CD4-positive, alpha-beta T cell treated with Interleukin-15 for 4 hours (primary cell): Measurements from ENCODE around the gene HOMER3.
"Not testable (repeated sequence)": the region's sequence is repeated elsewhere in the genome, so short reads cannot be mapped to it uniquely, and the experiment has no call there.

Experiments
- DNase-seq: peaks from one replicate; pipeline ENCODE4 v3.0.0-alpha.2; 2020; ENCODE audit warnings: low spot score

The HOMER3 gene

DNA sequence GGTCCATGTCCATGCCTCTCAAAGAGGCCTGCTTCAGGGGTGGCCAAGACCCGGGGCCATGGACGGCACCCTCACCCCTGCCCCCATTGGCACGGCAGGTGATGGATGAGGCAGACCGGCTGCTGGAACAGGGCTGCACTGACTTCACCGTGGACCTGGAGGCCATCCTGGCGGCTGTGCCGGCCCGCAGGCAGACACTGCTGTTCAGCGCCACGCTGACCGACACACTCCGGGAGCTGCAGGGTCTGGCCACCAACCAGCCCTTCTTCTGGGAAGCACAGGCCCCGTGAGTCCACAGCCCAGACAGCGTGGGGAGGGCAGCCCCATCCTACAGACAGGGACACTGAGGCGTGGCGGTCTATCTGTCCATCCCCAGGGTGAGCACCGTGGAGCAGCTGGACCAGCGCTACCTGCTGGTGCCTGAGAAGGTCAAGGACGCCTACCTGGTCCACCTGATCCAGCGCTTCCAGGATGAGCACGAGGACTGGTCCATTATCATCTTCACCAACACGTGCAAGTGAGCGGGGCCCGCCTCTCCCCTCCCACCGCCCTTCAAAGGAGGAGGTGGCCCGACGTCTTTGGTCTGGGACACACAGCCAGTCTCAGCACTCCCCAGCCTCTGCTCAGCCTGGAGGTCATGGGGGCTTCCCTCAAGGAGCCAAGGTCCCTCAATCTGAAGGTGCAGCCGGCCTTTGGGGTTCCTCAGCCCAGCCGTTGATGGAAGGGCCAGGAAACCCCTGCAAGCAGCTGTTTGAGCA, 18.6 kb downstream of the HOMER3 start:
- no peak for DNase-seq

- no peak for DNase-seq
These were observed 19.4 kb downstream of the HOMER3 start for GRCh38 chr19:18921593-18921992.

DNA sequence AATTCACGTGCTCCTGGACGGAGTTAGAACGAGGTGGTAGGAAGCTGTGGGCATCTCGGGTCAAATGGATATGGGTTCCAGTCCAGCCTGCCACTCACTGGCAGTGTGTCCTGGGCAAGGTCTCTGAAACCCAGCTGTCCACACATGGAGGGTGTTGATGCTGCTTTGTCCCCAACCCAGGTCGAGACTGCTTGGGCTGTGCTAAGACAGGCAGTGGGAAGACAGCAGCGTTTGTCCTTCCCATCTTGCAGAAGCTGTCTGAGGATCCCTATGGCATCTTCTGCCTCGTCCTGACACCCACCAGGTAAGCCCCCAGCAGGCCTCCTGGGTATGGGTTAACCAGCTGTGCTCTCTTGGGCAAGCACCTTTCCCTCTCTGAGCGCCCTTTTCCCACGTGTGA, 20.6 kb downstream of the HOMER3 start:
- no peak for DNase-seq

- DNase-seq = no peak
These were observed 21.2 kb downstream of the HOMER3 start for GRCh38 chr19:18919900-18920214.

DNA sequence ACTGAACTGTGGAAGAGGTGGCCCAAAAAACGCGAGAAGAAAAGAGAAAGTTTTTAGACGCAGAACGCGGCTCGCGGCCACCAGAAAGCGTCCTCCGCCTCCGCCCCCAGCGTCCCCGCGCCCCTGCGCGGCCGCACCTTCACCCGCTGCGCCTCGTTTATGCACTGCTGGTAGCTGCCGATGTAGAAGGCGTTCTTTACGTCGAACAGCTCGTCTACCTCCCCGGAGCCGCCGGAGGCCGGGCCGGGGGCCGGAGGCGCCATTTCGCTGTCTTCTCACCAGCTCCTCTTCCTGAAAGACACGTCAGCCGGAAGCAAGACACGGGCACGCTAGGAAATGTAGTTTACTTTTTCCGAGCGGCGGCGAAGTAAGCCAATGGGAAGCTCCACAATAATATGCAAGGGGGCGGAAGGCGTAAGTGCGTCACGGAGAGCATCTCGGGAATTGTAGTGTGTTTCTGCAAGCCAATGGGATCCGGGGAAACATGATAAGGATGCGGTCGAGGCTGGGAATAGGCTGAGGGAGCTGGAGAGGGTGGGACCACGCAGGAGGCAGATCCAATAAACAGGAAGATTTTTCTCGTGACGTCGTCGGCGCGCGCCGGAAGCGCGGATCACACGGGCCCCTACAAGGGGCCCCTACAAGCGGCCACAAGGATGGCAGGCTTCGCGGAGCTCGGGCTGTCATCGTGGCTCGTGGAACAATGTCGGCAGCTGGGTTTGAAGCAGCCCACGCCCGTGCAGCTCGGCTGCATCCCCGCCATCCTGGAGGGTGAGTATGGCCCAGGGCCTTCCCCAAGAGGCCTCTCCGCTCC, 21.7 kb downstream of the HOMER3 start, which contains the start of the genes COPE and DDX49:
TSS of gene COPE (minus strand) at position 302 of the 814 bp plus-strand sequence. CDS start at position 263, 39 bp downstream.
TSS of gene DDX49 (plus strand) at position 630 of the 814 bp plus-strand sequence. CDS start at position 657, 27 bp downstream.
- peak; percentile 98 for DNase-seq

- DNase-seq = not testable (repeated sequence)
These were observed 23.4 kb downstream of the HOMER3 start for GRCh38 chr19:18917593-18917992.

GRCh38 chr19:18915639-18916038, 25.4 kb downstream of the HOMER3 start:
- peak; percentile 20 for DNase-seq

DNA sequence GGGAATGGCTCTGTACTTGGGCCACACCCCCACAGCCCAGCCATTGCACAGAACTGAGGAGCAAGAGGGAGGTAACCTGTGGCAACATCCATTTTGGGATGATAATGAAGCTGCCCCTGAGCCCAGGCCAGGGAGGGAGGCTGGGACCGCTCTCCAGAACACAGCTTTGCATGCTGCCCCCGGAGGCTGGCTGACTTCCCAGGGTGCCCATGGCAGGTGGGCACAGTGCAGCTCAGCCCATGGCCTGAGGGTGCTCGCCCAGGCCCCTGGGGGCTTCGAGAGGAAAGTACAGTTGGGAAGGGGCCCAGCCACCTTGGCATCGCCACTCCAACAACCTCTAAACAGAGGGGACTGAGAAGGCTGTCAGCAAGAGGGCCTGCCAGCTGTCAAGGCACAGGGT, 27.6 kb downstream of the HOMER3 start:
- no peak for DNase-seq

DNA sequence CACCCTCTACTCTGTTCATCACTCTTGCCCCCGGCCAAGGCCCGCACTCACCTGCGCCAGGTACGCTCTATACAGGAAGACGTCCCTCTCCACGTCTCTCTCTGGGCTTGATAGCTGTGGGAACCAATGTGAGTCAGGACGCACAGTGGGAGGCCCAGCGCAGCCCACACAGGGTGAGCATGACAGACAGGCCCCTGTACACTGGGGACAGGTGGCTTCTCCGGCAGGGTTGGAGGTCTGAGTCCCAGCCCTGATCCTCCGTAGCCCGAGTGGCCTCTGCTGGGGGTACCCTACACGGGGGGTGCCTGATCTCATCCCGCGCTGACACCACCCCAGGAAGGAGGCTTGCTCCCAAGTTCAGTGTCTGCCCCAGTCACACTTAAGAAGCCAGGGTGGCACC, 28.1 kb downstream of the HOMER3 start:
- DNase-seq = no peak

GRCh38 chr19:18910801-18911436, 30.1 kb downstream of the HOMER3 start:
- no peak for DNase-seq

DNA sequence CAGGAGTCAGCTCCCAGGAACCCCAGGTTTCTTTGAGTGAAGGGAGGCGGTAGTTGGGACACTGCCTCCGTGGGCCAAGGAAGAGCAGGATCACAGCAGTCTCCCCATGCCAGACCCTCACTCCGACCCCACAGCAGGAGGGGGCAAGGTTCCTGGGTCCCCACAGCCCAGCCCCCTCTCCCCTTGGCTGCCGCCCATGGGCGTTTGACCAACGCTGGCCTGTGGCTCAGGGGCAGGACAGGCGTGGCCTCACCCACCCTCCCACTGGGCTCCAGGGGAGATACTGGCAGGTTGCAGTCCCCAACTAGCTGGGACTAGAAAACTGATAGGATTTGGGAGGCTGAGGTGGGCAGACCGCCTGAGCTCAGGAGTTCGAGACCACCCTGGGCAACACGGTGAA, 31.0 kb downstream of the HOMER3 start:
- no peak for DNase-seq

GRCh38 chr19:18908917-18909619, 31.9 kb downstream of the HOMER3 start:
- no peak for DNase-seq

GRCh38 chr19:18906605-18907519, 34.2 kb downstream of the HOMER3 start:
- no peak for DNase-seq

- DNase-seq = no peak
These were observed 35.3 kb downstream of the HOMER3 start for GRCh38 chr19:18905513-18906236.

- DNase-seq = no peak
These were observed 36.0 kb downstream of the HOMER3 start for GRCh38 chr19:18905058-18905456.

- no peak for DNase-seq
These were observed 36.5 kb downstream of the HOMER3 start for GRCh38 chr19:18904334-18905057.

DNA sequence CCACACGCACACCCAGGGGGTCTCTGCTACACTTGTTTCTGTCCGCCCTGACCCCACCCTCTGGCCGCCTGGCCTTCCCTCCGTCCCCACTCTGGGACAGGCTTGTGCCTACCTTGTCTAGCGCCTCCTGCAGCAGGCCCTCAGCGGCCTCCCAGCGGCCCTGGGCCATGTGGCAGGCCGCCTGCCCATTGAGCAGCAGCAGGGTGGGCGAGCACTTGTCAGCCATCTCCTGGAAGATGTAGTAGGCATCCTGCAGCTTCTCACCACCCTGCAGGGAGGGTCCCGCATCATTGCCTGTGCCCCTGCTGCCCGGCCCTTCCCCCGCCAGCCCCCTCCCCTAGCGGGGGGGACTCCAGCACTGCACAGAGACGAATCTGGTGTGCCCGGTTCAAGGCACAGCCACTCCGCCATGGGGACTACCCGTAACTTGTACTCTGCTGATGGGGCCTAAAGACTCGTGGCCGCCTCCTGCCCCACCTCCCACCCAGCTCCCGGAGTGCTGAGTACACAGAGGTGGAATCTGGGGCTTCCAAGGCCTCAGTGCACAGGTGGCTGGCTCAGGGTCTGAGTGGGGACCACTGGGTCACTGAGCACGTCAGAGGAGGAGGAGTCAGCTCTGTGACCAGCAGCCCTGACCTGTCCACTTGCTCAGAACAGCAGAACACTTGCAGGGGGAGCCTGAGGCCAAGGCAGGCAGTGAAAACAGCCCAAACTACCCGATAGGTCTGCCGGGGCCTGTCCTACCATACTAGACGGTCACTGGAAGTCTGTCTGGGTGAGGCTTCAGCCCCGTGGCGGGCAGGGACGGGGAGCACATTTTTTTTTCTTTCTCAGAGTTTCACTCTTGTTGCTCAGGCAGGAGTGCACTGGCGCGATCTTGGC, 37.6 kb downstream of the HOMER3 start:
- no peak for DNase-seq

DNA sequence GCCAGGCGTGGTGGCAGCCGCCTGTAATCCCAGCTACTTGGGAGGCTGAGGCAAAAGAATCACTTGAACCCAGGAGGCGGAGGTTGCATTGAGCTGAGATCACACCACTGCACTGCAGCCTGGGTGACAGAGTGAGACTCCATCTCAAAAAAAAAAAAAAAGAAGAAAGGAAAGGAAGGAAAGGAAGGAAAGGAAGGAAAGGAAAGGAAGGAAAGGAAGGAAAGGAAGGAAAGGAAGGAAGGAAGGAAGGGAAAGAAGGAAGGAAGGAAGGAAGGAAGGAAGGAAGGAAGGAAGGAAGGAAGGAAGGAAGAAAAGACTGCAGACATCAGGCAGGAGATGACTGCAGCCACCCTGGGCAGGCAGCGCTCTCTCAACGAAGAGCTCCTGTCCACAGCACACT, 38.5 kb downstream of the HOMER3 start:
- DNase-seq = not testable (repeated sequence)

DNA sequence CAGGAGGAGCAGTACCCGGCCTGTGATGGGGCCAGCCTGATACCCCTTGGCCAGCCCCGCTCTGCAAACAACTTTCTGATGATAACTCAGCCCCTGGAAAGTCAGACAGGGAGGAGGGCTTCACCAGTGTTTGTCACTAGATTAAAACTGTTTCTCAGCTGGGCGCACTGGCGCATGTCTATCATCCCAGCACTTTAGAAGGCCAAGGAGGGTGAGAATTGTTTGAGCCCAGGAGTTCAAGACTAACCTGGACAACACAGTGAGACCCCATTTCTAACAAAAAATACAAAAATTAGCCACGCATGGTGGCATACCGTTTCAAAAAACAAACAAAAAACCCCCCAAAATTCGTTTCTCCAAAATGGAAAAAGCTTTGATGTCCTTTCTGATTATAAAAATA, 39.5 kb downstream of the HOMER3 start:
- no peak for DNase-seq
